ENCODE measurements around the gene TMEM218. TPM values are rescaled to one million over a fixed set of nuclear protein-coding genes. Genes with fewer than 3 reads are reported as not detected.

TMEM218 gene
- total and polyA plus RNA-seq, 4 donors, result 9.9 to 34.7 (median 24.4) TPM

GRCh38 chr11:125072218-125072960 is 39.0 kb downstream of the TMEM218 start:
- H3K4me1 ChIP-seq (ENCODE audit: control insufficient read depth in 1 of 2, insufficient read depth in 2 of 2, low read length in 2 of 2), result no peaks in the 10 kb centered on the region
- no peaks in the 10 kb centered on the region for H3K36me3 ChIP-seq (ENCODE audit: control insufficient read depth in 1 of 2, insufficient read depth in 2 of 2, low read length in 1 of 2)
- H3K27ac ChIP-seq (ENCODE audit: low read depth in 1 of 2, low read length in 2 of 2), result no peak overlapping the region
- no peak for ATAC-seq (ENCODE audit: low FRiP score)
- DNase-seq, result no peak
- WGBS, 2 donors, result 89% methylated on average over 12 of the region's 12 CpGs
- no peaks in the 10 kb centered on the region for H3K9me3 ChIP-seq (ENCODE audit: control insufficient read depth, low read length)
- intact Hi-C loops (cut with DNase I), result no loop called here
- H3K4me3 ChIP-seq (ENCODE audit: low read length in 2 of 2), result no peak overlapping the region
- no peaks in the 10 kb centered on the region for H3K27me3 ChIP-seq (ENCODE audit: control insufficient read depth in 1 of 2, insufficient read depth in 2 of 2, low read length in 1 of 2)

GRCh38 chr11:125071846-125072217 is 39.6 kb downstream of the TMEM218 start:
- Histone ChIP-seq H3K4me1 (ENCODE audit: control insufficient read depth in 1 of 2, insufficient read depth in 2 of 2, low read length in 2 of 2) (no peaks in the 10 kb centered on the region), H3K27me3 (ENCODE audit: control insufficient read depth in 1 of 2, insufficient read depth in 2 of 2, low read length in 1 of 2) (no peaks in the 10 kb centered on the region), H3K9me3 (ENCODE audit: control insufficient read depth, low read length) (no peaks in the 10 kb centered on the region), H3K36me3 (ENCODE audit: control insufficient read depth in 1 of 2, insufficient read depth in 2 of 2, low read length in 1 of 2) (no peaks in the 10 kb centered on the region), H3K27ac (ENCODE audit: low read depth in 1 of 2, low read length in 2 of 2) (no peak overlapping the region), H3K4me3 (ENCODE audit: low read length in 2 of 2) (no peak overlapping the region)
- ATAC-seq (ENCODE audit: low FRiP score), result no peak
- DNase-seq, result no peak
- 67 to 71% methylated on average over 6 of the region's 6 CpGs for WGBS, 2 donors
- intact Hi-C loops (cut with DNase I), result no loop called here

GRCh38 chr11:125071435-125071834 is 40.0 kb downstream of the TMEM218 start:
- no peak overlapping the region for H3K27ac ChIP-seq (ENCODE audit: low read depth in 1 of 2, low read length in 2 of 2)
- DNase-seq, result peak in 1 of 2 donors; percentile 73
- no peaks in the 10 kb centered on the region for H3K4me1 ChIP-seq (ENCODE audit: control insufficient read depth in 1 of 2, insufficient read depth in 2 of 2, low read length in 2 of 2)
- intact Hi-C loops (cut with DNase I), result no loop called here
- no peak for ATAC-seq (ENCODE audit: low FRiP score)
- H3K9me3 ChIP-seq (ENCODE audit: control insufficient read depth, low read length), result no peaks in the 10 kb centered on the region
- no peaks in the 10 kb centered on the region for H3K27me3 ChIP-seq (ENCODE audit: control insufficient read depth in 1 of 2, insufficient read depth in 2 of 2, low read length in 1 of 2)
- 44 to 51% methylated on average over 5 of the region's 5 CpGs for WGBS, 2 donors
- no peaks in the 10 kb centered on the region for H3K36me3 ChIP-seq (ENCODE audit: control insufficient read depth in 1 of 2, insufficient read depth in 2 of 2, low read length in 1 of 2)
- no peak overlapping the region for H3K4me3 ChIP-seq (ENCODE audit: low read length in 2 of 2)

- no peak overlapping the region for H3K27ac ChIP-seq (ENCODE audit: low read depth in 1 of 2, low read length in 2 of 2)
- DNase-seq (peak in 1 of 2 donors; percentile 91), ATAC-seq (ENCODE audit: low FRiP score) (peak; percentile 75)
- H3K4me3 ChIP-seq (ENCODE audit: low read length in 2 of 2), result no peak overlapping the region
- no peaks in the 10 kb centered on the region for H3K36me3 ChIP-seq (ENCODE audit: control insufficient read depth in 1 of 2, insufficient read depth in 2 of 2, low read length in 1 of 2)
- H3K4me1 ChIP-seq (ENCODE audit: control insufficient read depth in 1 of 2, insufficient read depth in 2 of 2, low read length in 2 of 2), result no peaks in the 10 kb centered on the region
- H3K27me3 ChIP-seq (ENCODE audit: control insufficient read depth in 1 of 2, insufficient read depth in 2 of 2, low read length in 1 of 2), result no peaks in the 10 kb centered on the region
- no peaks in the 10 kb centered on the region for H3K9me3 ChIP-seq (ENCODE audit: control insufficient read depth, low read length)
- intact Hi-C loops (cut with DNase I), result no loop called here
- 74 to 80% methylated on average over 7 of the region's 7 CpGs for WGBS, 2 donors
These were observed 40.6 kb downstream of the TMEM218 start for GRCh38 chr11:125070699-125071254.

GRCh38 chr11:125069796-125070195 is 41.6 kb downstream of the TMEM218 start:
- ATAC-seq (ENCODE audit: low FRiP score), result no peak
- no peak overlapping the region for H3K27ac ChIP-seq (ENCODE audit: low read depth in 1 of 2, low read length in 2 of 2)
- 78 to 80% methylated on average over 5 of the region's 5 CpGs for WGBS, 2 donors
- H3K9me3 ChIP-seq (ENCODE audit: control insufficient read depth, low read length), result no peaks in the 10 kb centered on the region
- no peaks in the 10 kb centered on the region for H3K36me3 ChIP-seq (ENCODE audit: control insufficient read depth in 1 of 2, insufficient read depth in 2 of 2, low read length in 1 of 2)
- H3K4me3 ChIP-seq (ENCODE audit: low read length in 2 of 2), result no peak overlapping the region
- no peaks in the 10 kb centered on the region for H3K4me1 ChIP-seq (ENCODE audit: control insufficient read depth in 1 of 2, insufficient read depth in 2 of 2, low read length in 2 of 2)
- intact Hi-C loops (cut with DNase I), result no loop called here
- no peaks in the 10 kb centered on the region for H3K27me3 ChIP-seq (ENCODE audit: control insufficient read depth in 1 of 2, insufficient read depth in 2 of 2, low read length in 1 of 2)
- DNase-seq, result no peak

GRCh38 chr11:125069008-125069407 is 42.4 kb downstream of the TMEM218 start:
- DNase-seq (no peak), ATAC-seq (ENCODE audit: low FRiP score) (no peak)
- 84% methylated on average over 4 of the region's 4 CpGs for WGBS, 2 donors
- H3K27ac ChIP-seq (ENCODE audit: low read depth in 1 of 2, low read length in 2 of 2), result no peak overlapping the region
- no peaks in the 10 kb centered on the region for H3K36me3 ChIP-seq (ENCODE audit: control insufficient read depth in 1 of 2, insufficient read depth in 2 of 2, low read length in 1 of 2)
- H3K4me1 ChIP-seq (ENCODE audit: control insufficient read depth in 1 of 2, insufficient read depth in 2 of 2, low read length in 2 of 2), result no peaks in the 10 kb centered on the region
- H3K27me3 ChIP-seq (ENCODE audit: control insufficient read depth in 1 of 2, insufficient read depth in 2 of 2, low read length in 1 of 2), result no peaks in the 10 kb centered on the region
- intact Hi-C loops (cut with DNase I), result no loop called here
- no peak overlapping the region for H3K4me3 ChIP-seq (ENCODE audit: low read length in 2 of 2)
- no peaks in the 10 kb centered on the region for H3K9me3 ChIP-seq (ENCODE audit: control insufficient read depth, low read length)

- no peaks in the 10 kb centered on the region for H3K9me3 ChIP-seq (ENCODE audit: control insufficient read depth, low read length)
- H3K36me3 ChIP-seq (ENCODE audit: control insufficient read depth in 1 of 2, insufficient read depth in 2 of 2, low read length in 1 of 2), result no peaks in the 10 kb centered on the region
- H3K4me3 ChIP-seq (ENCODE audit: low read length in 2 of 2), result no peak overlapping the region
- H3K27me3 ChIP-seq (ENCODE audit: control insufficient read depth in 1 of 2, insufficient read depth in 2 of 2, low read length in 1 of 2), result no peaks in the 10 kb centered on the region
- no peaks in the 10 kb centered on the region for H3K4me1 ChIP-seq (ENCODE audit: control insufficient read depth in 1 of 2, insufficient read depth in 2 of 2, low read length in 2 of 2)
- intact Hi-C loops (cut with DNase I), result no loop called here
- no peak for DNase-seq
- no peak for ATAC-seq (ENCODE audit: low FRiP score)
- no peak overlapping the region for H3K27ac ChIP-seq (ENCODE audit: low read depth in 1 of 2, low read length in 2 of 2)
- WGBS, 2 donors, result 93% methylated on average over 4 of the region's 4 CpGs
These were observed 43.1 kb downstream of the TMEM218 start for GRCh38 chr11:125068368-125068767.

- Histone ChIP-seq H3K27ac (ENCODE audit: low read depth in 1 of 2, low read length in 2 of 2) (no peak overlapping the region), H3K9me3 (ENCODE audit: control insufficient read depth, low read length) (no peaks in the 10 kb centered on the region), H3K4me1 (ENCODE audit: control insufficient read depth in 1 of 2, insufficient read depth in 2 of 2, low read length in 2 of 2) (no peaks in the 10 kb centered on the region), H3K4me3 (ENCODE audit: low read length in 2 of 2) (no peak overlapping the region), H3K36me3 (ENCODE audit: control insufficient read depth in 1 of 2, insufficient read depth in 2 of 2, low read length in 1 of 2) (no peaks in the 10 kb centered on the region), H3K27me3 (ENCODE audit: control insufficient read depth in 1 of 2, insufficient read depth in 2 of 2, low read length in 1 of 2) (no peaks in the 10 kb centered on the region)
- no peak for DNase-seq
- 66 to 71% methylated on average over 7 of the region's 7 CpGs for WGBS, 2 donors
- intact Hi-C loops (cut with DNase I), result no loop called here
- ATAC-seq (ENCODE audit: low FRiP score), result no peak
These were observed 47.4 kb downstream of the TMEM218 start for GRCh38 chr11:125064070-125064469.

- Histone ChIP-seq H3K36me3 (ENCODE audit: control insufficient read depth in 1 of 2, insufficient read depth in 2 of 2, low read length in 1 of 2) (no peaks in the 10 kb centered on the region), H3K9me3 (ENCODE audit: control insufficient read depth, low read length) (no peaks in the 10 kb centered on the region), H3K27ac (ENCODE audit: low read depth in 1 of 2, low read length in 2 of 2) (no peak overlapping the region), H3K27me3 (ENCODE audit: control insufficient read depth in 1 of 2, insufficient read depth in 2 of 2, low read length in 1 of 2) (no peaks in the 10 kb centered on the region), H3K4me3 (ENCODE audit: low read length in 2 of 2) (peak overlapping the region; percentile 37 to 58), H3K4me1 (ENCODE audit: control insufficient read depth in 1 of 2, insufficient read depth in 2 of 2, low read length in 2 of 2) (no peaks in the 10 kb centered on the region)
- intact Hi-C loops (cut with DNase I), result no loop called here
- DNase-seq (peak in 1 of 2 donors; percentile 77), ATAC-seq (ENCODE audit: low FRiP score) (no peak)
- 3 to 4% methylated on average over 32 to 38 of the region's 38 CpGs for WGBS, 2 donors
These were observed 47.9 kb downstream of the TMEM218 start for GRCh38 chr11:125063429-125064043.
